HG02798 (cell line): Measurements from ENCODE around the gene PFKP.
"Not testable (repeated sequence)": the region's sequence is repeated elsewhere in the genome, so short reads cannot be mapped to it uniquely, and the experiment has no call there.

Experiments
- ATAC-seq: cut with Tn5 transposase; IDR thresholded peaks from one replicate; pipeline ENCODE4 v1.9.1; 2021; ENCODE audit warnings: mild to moderate bottlenecking; ENCODE audit not compliant: unreplicated experiment, poor library complexity

PFKP gene

GRCh38 chr10:3094609-3095036 lies 27.3 kb downstream of the PFKP start:
- no peak for ATAC-seq

- no peak for ATAC-seq
Observed at GRCh38 chr10:3095373-3096139, 28.2 kb downstream of the PFKP start.

- ATAC-seq, result no peak
Observed at GRCh38 chr10:3096149-3096548, 28.8 kb downstream of the PFKP start.

- no peak for ATAC-seq
Observed at GRCh38 chr10:3097160-3097559, 29.8 kb downstream of the PFKP start.

- no peak for ATAC-seq
Observed at GRCh38 chr10:3098689-3099088, 31.3 kb downstream of the PFKP start.

- no peak for ATAC-seq
Observed at GRCh38 chr10:3099291-3100092, 32.1 kb downstream of the PFKP start.

GRCh38 chr10:3100093-3100792 lies 32.9 kb downstream of the PFKP start:
- ATAC-seq, result no peak

GRCh38 chr10:3100856-3101640 lies 33.7 kb downstream of the PFKP start:
- ATAC-seq, result no peak

GRCh38 chr10:3102720-3103427 lies 35.5 kb downstream of the PFKP start:
- ATAC-seq, result no peak

- ATAC-seq, result no peak
Observed at GRCh38 chr10:3103646-3104045, 36.3 kb downstream of the PFKP start.

GRCh38 chr10:3104251-3104918 lies 37.0 kb downstream of the PFKP start:
- ATAC-seq, result no peak

GRCh38 chr10:3105166-3105565 lies 37.8 kb downstream of the PFKP start:
- ATAC-seq, result no peak

- ATAC-seq, result no peak
Observed at GRCh38 chr10:3105905-3106304, 38.6 kb downstream of the PFKP start.

GRCh38 chr10:3106328-3106727 lies 39.0 kb downstream of the PFKP start:
- not testable (repeated sequence) for ATAC-seq

GRCh38 chr10:3106928-3107425 lies 39.6 kb downstream of the PFKP start:
- ATAC-seq, result no peak

- no peak for ATAC-seq
Observed at GRCh38 chr10:3107426-3107961, 40.1 kb downstream of the PFKP start.

- no peak for ATAC-seq
Observed at GRCh38 chr10:3108033-3108432, 40.7 kb downstream of the PFKP start.

- no peak for ATAC-seq
Observed at GRCh38 chr10:3108575-3109105, 41.3 kb downstream of the PFKP start.
